Transverse colon (tissue), 4 donors: ENCODE data around the gene PPFIA1. TPM values are rescaled to one million over a fixed set of nuclear protein-coding genes. Genes with fewer than 3 reads are reported as not detected.

Source experiments
- DNase-seq: peaks from one replicate; pipeline ENCODE4 v3.0.0-alpha.2; 2019
- H3K27ac ChIP-seq, 4 donors: fragments of 200-600 bp; sonication (generic); 2 replicates each; pipeline ENCODE4 v1.5.1; 2016 to 2018; ENCODE audit warnings: inconsistent platforms in 4 of 4
- H3K27me3 ChIP-seq: fragments of 200-600 bp; sonication (generic); 2 replicates; pipeline ENCODE4 v1.5.1; 2017; ENCODE audit warnings: inconsistent platforms
- H3K36me3 ChIP-seq, 4 donors: fragments of 200-600 bp; sonication (generic); 2 replicates each; pipeline ENCODE4 v1.5.1; 2017 to 2019; ENCODE audit warnings: inconsistent platforms in 4 of 4
- H3K4me1 ChIP-seq, 4 donors: fragments of 200-600 bp; sonication (generic); 2 replicates each; pipeline ENCODE4 v1.5.1; 2017 to 2020; ENCODE audit warnings: inconsistent platforms in 4 of 4
- H3K4me3 ChIP-seq, 4 donors: fragments of 200-600 bp; sonication (generic); 1 replicate in 1 of 4; 2 replicates in 3 of 4; pipeline versions ENCODE4 v1.5.1 to v1.6.1; 2017 to 2019; ENCODE audit warnings: inconsistent platforms in 4 of 4
- H3K9me3 ChIP-seq, 2 donors: fragments of 200-600 bp; sonication (generic); 2 replicates each; pipeline ENCODE4 v1.5.1; 2017 to 2019; ENCODE audit warnings: inconsistent platforms in 2 of 2
- EP300 ChIP-seq: sonication (generic); formaldehyde crosslinking; IDR thresholded peaks from one replicate; pipeline ENCODE4 v1.6.1; 2017; ENCODE audit warnings: antibody characterized with exemption, low read depth
- POLR2A ChIP-seq: fragments of 450-650 bp; IDR thresholded peaks from one replicate; pipeline ENCODE4 v1.6.1; 2016; ENCODE audit warnings: antibody characterized with exemption, mild to moderate bottlenecking, moderate library complexity
- POLR2AphosphoS5 ChIP-seq, 3 donors: sonication (generic); formaldehyde crosslinking; IDR thresholded peaks; one replicate each; pipeline ENCODE4 v1.6.1; 2016; ENCODE audit warnings: antibody characterized with exemption in 3 of 3
- WGBS, 2 donors: methylation state at CpG; one replicate each; pipeline ENCODE4 v1.1.5; 2018; ENCODE audit warnings: low coverage in 1 of 2; 5-methylcytosine and 5-hydroxymethylcytosine counted together
- in situ Hi-C, 4 donors: fragments of 200-750 bp; cut with MboI; loops; one replicate each; pipeline versions ENCODE4 v1.15.0 to v1.15.1; 2017; ENCODE audit warnings: low sequenced_read_pairs in 3 of 4, low pct_ligation_motif_present in 1 of 4, low pct_unique_long_range_greater_than_20kb in 1 of 4
- intact Hi-C: fragments of 100-400 bp; cut with DNase I; formaldehyde crosslinking; loops from one replicate; pipeline ENCODE4 v1.15.1; 2023; ENCODE audit warnings: low total_unique reads
- total RNA-seq, 4 donors: library from RNA; depleted of rRNA; stranded (reverse); fragments of >200 nt; gene quantifications; one replicate each; pipeline ENCODE4 v1.1.0, GENCODE V29; 2016
- TF ChIP-seq, protein P1 (sequence below), 5 experiments: fragments of 200-600 bp in 3 of 5; fragments of 450-650 bp in 2 of 5; sonication (generic) in 3 of 5; IDR thresholded peaks; 1 replicate in 2 of 5; 2 replicates in 3 of 5; pipeline ENCODE4 v1.5.1; 2016 to 2017; ENCODE audit warnings: antibody characterized with exemption in 5 of 5, inconsistent platforms in 3 of 5, mild to moderate bottlenecking in 2 of 5, moderate library complexity in 1 of 5

Gene PPFIA1
- total RNA-seq, 4 donors from 2014 or later = 42.6 to 143 (median 72.8) TPM

DNA sequence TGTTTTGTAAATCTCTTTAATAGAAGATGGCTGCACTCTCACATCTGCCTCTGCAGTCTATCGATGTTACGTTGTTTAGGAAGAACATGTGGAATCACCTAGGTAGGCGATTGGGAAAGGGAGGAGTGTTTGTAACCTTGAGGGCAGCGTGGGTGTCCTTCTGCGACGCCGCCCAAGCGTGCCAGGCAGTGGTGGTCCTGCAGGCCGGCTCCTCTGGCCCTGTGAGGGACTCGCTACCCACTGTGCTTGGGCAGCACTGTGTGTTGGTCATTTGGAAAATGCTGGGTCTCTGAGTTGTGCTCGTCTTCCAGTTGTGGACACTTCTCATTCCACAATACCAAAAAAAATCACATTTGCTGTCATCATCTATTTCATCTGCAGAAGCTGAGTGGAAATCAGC, 156.9 kb downstream of the PPFIA1 start:
- no peak for TF ChIP-seq EP300
- TF ChIP-seq POLR2A = no peak
- TF ChIP-seq, protein P1, sequence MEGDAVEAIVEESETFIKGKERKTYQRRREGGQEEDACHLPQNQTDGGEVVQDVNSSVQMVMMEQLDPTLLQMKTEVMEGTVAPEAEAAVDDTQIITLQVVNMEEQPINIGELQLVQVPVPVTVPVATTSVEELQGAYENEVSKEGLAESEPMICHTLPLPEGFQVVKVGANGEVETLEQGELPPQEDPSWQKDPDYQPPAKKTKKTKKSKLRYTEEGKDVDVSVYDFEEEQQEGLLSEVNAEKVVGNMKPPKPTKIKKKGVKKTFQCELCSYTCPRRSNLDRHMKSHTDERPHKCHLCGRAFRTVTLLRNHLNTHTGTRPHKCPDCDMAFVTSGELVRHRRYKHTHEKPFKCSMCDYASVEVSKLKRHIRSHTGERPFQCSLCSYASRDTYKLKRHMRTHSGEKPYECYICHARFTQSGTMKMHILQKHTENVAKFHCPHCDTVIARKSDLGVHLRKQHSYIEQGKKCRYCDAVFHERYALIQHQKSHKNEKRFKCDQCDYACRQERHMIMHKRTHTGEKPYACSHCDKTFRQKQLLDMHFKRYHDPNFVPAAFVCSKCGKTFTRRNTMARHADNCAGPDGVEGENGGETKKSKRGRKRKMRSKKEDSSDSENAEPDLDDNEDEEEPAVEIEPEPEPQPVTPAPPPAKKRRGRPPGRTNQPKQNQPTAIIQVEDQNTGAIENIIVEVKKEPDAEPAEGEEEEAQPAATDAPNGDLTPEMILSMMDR (IDR thresholded peaks at IDR 0.05) = no peak
- TF ChIP-seq POLR2AphosphoS5 (IDR thresholded peaks at IDR 0.05) = no peak
- Histone ChIP-seq H3K4me1 (no peaks in the 10 kb centered on the region), H3K27me3 (no peaks in the 10 kb centered on the region), H3K4me3 (no peak overlapping the region), H3K36me3 (peaks cover 0 to 37% (median 9%) of the 10 kb centered on the region in 4 donors), H3K27ac (no peak overlapping the region), H3K9me3 (no peaks in the 10 kb centered on the region)
- WGBS, 2 donors = 83 to 95% methylated on average over 4 to 11 of the region's 11 CpGs
- in situ Hi-C loops (no loop called here), intact Hi-C loops (no loop called here)
- DNase-seq = no peak

GRCh38 chr11:70428701-70429427, 158.4 kb downstream of the PPFIA1 start:
- no peaks in the 10 kb centered on the region for H3K4me1 ChIP-seq
- no peaks in the 10 kb centered on the region for H3K9me3 ChIP-seq
- H3K27ac ChIP-seq = no peak overlapping the region
- no peaks in the 10 kb centered on the region for H3K27me3 ChIP-seq
- peaks cover 0 to 39% (median 13%) of the 10 kb centered on the region in 4 donors for H3K36me3 ChIP-seq
- in situ Hi-C loops (no loop called here), intact Hi-C loops (no loop called here)
- WGBS, 2 donors = 90 to 94% methylated on average over 4 to 18 of the region's 18 CpGs
- H3K4me3 ChIP-seq = no peak overlapping the region
- TF ChIP-seq, protein P1 (IDR thresholded peaks at IDR 0.05) = no peak
- no peak for TF ChIP-seq EP300
- TF ChIP-seq POLR2AphosphoS5 (IDR thresholded peaks at IDR 0.05) = no peak
- no peak for TF ChIP-seq POLR2A
- DNase-seq = no peak

- H3K27ac ChIP-seq = no peak overlapping the region
- in situ Hi-C loops (no loop called here), intact Hi-C loops (no loop called here)
- H3K4me3 ChIP-seq = no peak overlapping the region
- H3K27me3 ChIP-seq = no peaks in the 10 kb centered on the region
- H3K36me3 ChIP-seq = peaks cover 0 to 44% (median 14%) of the 10 kb centered on the region in 4 donors
- TF ChIP-seq EP300 (no peak), POLR2AphosphoS5 (IDR thresholded peaks at IDR 0.05) (no peak), POLR2A (no peak)
- TF ChIP-seq, protein P1 (IDR thresholded peaks at IDR 0.05) = no peak
- DNase-seq = no peak
- no peaks in the 10 kb centered on the region for H3K4me1 ChIP-seq
- H3K9me3 ChIP-seq = no peaks in the 10 kb centered on the region
- 81% methylated on average over 8 of the region's 8 CpGs; no CpG with 5 or more reads in 1 of the 2 donors for WGBS, 2 donors
These were observed 158.9 kb downstream of the PPFIA1 start for GRCh38 chr11:70429428-70429705.

- H3K4me1 ChIP-seq = no peaks in the 10 kb centered on the region
- H3K9me3 ChIP-seq = no peaks in the 10 kb centered on the region
- no peak overlapping the region for H3K27ac ChIP-seq
- 82% methylated on average over 11 of the region's 11 CpGs; no CpG with 5 or more reads in 1 of the 2 donors for WGBS, 2 donors
- in situ Hi-C loops (no loop called here), intact Hi-C loops (no loop called here)
- no peak for DNase-seq
- H3K27me3 ChIP-seq = no peaks in the 10 kb centered on the region
- peaks cover 0 to 47% (median 14%) of the 10 kb centered on the region in 4 donors for H3K36me3 ChIP-seq
- H3K4me3 ChIP-seq = no peak overlapping the region
- TF ChIP-seq, protein P1 (IDR thresholded peaks at IDR 0.05) = no peak
- TF ChIP-seq EP300 = no peak
- no peak for TF ChIP-seq POLR2A
- TF ChIP-seq POLR2AphosphoS5 (IDR thresholded peaks at IDR 0.05) = no peak
These were observed 159.4 kb downstream of the PPFIA1 start for GRCh38 chr11:70429724-70430521.
